ENCODE results near the gene NID1.

The NID1 gene

DNA sequence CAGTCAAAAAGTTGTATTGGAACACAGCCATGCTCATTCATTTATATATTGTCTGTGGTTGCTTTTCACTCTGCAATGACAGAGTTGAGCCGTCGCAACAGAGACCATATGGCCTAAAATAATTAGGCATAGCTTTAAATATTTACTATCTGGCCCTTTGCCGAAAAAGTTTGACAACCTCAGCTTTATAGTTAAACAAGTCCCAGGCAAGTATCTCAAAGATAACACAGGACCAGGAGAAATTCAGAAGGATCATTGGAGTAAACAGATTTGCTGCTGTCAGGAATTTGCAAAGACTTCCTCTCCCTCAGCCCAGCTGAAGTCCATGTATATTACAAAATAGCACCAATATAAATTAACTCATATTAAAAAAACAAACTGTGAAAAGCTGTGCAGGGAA, 34.4 kb downstream of the NID1 start:
- ChIA-PET CTCF (interaction anchor here (0.8 to 3.9 kb wide), 3 partner anchors 12 to 58 kb away, joined by 3 to 15 read pairs (median 4); no protein-coding TSS in a partner anchor), POLR2A (no interaction called here)
- TF ChIP-seq, protein P1, sequence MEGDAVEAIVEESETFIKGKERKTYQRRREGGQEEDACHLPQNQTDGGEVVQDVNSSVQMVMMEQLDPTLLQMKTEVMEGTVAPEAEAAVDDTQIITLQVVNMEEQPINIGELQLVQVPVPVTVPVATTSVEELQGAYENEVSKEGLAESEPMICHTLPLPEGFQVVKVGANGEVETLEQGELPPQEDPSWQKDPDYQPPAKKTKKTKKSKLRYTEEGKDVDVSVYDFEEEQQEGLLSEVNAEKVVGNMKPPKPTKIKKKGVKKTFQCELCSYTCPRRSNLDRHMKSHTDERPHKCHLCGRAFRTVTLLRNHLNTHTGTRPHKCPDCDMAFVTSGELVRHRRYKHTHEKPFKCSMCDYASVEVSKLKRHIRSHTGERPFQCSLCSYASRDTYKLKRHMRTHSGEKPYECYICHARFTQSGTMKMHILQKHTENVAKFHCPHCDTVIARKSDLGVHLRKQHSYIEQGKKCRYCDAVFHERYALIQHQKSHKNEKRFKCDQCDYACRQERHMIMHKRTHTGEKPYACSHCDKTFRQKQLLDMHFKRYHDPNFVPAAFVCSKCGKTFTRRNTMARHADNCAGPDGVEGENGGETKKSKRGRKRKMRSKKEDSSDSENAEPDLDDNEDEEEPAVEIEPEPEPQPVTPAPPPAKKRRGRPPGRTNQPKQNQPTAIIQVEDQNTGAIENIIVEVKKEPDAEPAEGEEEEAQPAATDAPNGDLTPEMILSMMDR (IDR thresholded peaks at IDR 0.05; ENCODE audit: control extremely low read depth, extremely low read depth, low read depth, missing control alignments): no peak
- no peak for DNase-seq (ENCODE audit: extremely low spot score)

DNA sequence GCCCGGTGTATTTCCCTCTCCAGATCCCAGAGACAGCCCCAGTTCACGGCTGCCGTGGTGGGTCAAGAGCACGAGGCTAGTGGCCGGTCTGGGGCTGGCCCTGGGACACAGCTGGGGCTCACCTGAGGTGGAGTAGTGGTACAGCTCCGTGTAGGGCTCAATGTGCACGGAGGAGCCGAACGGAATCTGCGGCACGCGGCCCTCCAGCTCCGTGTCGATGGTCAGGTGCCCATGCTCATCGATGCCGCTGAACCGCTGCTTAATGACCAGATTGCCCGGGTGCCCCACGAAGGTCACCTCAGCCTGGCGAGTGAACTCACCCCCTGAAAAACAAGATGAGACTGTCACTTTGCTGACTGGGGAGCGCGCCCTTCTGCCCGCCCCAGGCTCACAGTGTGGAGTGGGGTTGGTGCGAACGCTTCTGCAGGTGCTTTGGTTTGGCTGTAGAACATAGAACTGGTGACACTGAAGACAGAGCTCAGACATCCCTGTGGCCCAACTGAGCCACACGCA, 35.4 kb downstream of the NID1 start:
- TF ChIP-seq, protein P1 (IDR thresholded peaks at IDR 0.05; ENCODE audit: control extremely low read depth, extremely low read depth, low read depth, missing control alignments): no peak
- POLR2A ChIA-PET: no interaction called here
- CTCF ChIA-PET: interaction anchor here (0.7 to 3.9 kb wide), 3 partner anchors 12 to 57 kb away, joined by 3 to 15 read pairs (median 3); no protein-coding TSS in a partner anchor
- no peak for DNase-seq (ENCODE audit: extremely low spot score)

DNA sequence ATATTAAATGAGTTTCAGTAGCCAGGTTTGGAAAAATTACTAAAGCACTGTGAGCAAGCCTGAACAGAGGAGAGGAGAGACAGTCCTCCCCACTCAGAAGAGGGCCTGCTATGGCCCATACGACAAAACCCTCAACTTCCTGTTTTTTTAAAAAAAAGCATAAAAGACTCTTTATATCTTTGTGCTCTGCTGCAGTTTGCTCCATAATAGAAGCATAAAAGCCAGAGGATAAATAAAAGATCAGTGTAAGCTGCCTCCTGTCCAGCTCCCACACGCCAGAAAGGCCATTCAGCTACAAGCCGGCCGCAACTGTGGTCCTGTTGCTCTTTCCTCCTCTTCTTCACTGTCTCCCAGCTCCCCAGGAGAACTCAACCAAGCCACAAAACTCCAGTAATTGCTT, 37.8 kb downstream of the NID1 start:
- TF ChIP-seq, protein P1 (IDR thresholded peaks at IDR 0.05; ENCODE audit: control extremely low read depth, extremely low read depth, low read depth, missing control alignments): no peak
- CTCF ChIA-PET: interaction anchor here (3.9 kb wide), 1 partner anchor 16 kb away, joined by 15 read pairs; no protein-coding TSS in a partner anchor
- POLR2A ChIA-PET: no interaction called here
- no peak for DNase-seq (ENCODE audit: extremely low spot score)

DNA sequence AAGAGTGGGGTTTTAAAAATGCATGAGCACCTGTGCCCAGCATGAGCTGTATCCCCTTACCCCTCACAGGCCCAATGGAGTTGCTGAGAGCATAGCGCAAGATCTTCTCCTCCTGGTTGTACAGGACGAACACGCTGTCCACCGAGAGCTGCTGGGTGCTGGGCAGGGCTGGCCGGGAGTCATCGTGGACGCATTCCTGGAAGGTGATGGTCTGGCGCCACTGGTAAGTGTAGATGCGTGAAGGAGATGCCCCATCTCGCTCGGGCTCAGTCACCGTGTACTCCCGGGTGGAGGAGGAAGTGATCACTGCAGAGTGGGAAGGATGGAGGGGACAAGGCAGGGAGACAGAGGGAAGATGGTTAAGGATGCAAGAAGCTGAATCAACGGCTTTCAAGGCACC, 39.1 kb downstream of the NID1 start:
- TF ChIP-seq, protein P1 (IDR thresholded peaks at IDR 0.05; ENCODE audit: control extremely low read depth, extremely low read depth, low read depth, missing control alignments): no peak
- ChIA-PET POLR2A (no interaction called here), CTCF (no interaction called here)
- DNase-seq (ENCODE audit: extremely low spot score): no peak

DNA sequence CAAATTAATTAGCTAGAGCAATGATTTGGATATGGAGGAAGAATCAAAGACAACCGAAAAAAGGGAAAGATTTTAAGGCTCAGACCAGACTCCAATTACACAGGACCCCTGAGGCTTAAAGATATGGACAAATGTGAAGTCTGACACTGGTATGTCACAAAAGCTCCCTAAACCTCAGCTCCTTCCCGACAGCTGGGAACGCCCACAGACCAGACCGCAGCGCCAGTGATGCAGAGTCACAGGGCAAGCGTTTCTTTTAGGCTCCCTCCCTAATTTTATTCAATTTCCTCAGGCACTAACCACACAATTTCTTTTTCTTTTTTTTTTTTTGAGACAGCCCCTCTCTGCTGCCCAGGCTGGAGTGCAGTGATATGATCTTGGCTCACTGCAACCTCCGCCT, 40.2 kb downstream of the NID1 start:
- ChIA-PET CTCF (no interaction called here), POLR2A (no interaction called here)
- TF ChIP-seq, protein P1 (IDR thresholded peaks at IDR 0.05; ENCODE audit: control extremely low read depth, extremely low read depth, low read depth, missing control alignments): no peak
- no peak for DNase-seq (ENCODE audit: extremely low spot score)

DNA sequence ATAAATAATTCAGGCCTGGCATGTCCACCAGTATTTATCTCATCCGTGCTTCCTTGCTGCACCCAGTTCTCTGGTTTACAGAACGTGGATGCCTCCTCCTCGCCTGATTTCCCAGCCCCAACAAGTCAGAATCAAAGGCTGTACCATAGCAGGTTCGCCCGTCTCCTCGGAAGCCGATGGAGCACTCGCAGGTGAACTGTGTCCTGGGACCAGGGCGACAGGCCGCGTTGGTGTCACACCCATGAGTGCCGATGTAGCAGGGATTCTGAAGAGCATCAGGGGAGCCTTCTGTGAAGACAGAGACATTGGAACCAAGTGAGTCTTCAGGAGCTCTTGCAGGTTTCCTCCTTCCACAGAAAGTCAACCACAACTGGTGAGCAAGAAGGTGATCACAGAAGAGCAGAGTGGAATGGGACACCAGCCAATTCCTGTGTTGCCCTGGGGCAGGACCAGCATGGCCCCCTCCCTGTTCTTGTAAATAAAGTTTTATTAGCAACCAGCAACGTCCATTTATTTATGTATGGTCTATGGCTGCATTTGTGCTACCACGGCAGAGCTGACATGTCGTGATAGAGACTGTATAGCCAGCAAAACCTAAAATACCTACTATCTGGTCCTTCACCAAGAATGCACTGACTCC, 40.8 kb downstream of the NID1 start:
- ChIA-PET CTCF (no interaction called here), POLR2A (no interaction called here)

More for the DNA sequence above, 40.8 kb downstream of the NID1 start:
- TF ChIP-seq, protein P1 (IDR thresholded peaks at IDR 0.05; ENCODE audit: control extremely low read depth, extremely low read depth, low read depth, missing control alignments): no peak
- DNase-seq (ENCODE audit: extremely low spot score): no peak

Data from GM10248 (cell line).